Measurements from ENCODE around the gene IFNLR1. TPM values are rescaled to one million over a fixed set of nuclear protein-coding genes. Genes with fewer than 3 reads are reported as not detected.
A peak's percentile ranks its signal among the peaks of the same experiment; 100 is the strongest.

The IFNLR1 gene
- total and polyA plus RNA-seq, 9 of the 15 experiments (the other 6 are each of a cell fraction or from before 2014, with no cell fraction given): not detected

DNA sequence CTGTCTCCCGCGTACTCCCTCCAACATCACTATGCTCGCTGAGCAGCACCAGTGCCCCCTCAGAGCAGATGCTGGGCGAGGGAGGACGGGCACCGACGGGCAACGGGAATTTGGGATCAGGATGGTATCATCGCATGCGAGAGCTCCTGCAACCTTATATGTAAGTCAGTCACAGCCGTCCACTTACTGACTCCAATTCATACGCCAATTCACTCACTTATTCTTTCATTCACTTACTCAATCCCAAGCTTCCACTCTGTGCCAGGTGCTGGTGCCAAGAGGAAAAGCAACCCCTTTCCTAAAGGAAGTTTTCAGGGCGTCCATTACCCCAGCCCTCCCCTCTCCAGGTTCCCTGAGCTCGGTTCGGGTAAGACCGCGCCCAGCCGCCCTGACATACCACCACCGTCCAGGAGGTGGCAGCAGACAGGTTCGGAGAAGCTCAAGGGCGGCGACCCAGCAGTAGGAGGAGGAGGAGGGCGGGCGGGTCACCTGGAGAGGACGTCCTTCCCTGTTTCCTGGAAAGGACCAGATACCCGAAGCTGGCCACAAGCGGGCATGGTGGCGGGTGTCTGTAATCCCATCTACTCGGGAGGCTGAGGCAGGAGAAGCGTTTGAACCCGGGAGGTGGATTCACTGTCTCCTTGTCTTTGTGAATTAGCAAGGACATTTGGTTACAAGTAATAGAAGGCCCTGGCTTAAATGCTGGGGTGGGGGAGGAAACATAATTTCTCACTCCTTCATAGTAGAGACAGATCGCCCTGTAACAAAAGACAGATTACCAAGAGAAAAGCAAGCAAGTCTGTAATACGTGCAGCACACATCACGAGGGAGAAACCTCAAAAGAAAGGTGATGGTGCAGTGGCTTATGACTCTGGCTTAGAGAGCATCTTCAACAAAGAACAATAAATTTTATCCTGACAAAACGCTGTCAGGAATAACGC, 36.6 kb downstream of the IFNLR1 start (continued):
- no peak for TF ChIP-seq CHD4 (IDR thresholded peaks at IDR 0.05; ENCODE audit: insufficient read depth, insufficient replicate concordance, low read depth, low read length, poor library complexity, severe bottlenecking)
- TF ChIP-seq, protein P1, sequence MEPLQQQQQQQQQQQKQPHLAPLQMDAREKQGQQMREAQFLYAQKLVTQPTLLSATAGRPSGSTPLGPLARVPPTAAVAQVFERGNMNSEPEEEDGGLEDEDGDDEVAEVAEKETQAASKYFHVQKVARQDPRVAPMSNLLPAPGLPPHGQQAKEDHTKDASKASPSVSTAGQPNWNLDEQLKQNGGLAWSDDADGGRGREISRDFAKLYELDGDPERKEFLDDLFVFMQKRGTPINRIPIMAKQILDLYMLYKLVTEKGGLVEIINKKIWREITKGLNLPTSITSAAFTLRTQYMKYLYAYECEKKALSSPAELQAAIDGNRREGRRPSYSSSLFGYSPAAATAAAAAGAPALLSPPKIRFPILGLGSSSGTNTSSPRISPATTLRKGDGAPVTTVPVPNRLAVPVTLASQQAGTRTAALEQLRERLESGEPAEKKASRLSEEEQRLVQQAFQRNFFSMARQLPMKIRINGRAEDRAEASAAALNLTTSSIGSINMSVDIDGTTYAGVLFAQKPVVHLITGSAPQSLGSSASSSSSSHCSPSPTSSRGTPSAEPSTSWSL (CRISPR knock-in tag; IDR thresholded peaks at IDR 0.05; ENCODE audit: borderline replicate concordance): no peak
- TF ChIP-seq, protein P2, sequence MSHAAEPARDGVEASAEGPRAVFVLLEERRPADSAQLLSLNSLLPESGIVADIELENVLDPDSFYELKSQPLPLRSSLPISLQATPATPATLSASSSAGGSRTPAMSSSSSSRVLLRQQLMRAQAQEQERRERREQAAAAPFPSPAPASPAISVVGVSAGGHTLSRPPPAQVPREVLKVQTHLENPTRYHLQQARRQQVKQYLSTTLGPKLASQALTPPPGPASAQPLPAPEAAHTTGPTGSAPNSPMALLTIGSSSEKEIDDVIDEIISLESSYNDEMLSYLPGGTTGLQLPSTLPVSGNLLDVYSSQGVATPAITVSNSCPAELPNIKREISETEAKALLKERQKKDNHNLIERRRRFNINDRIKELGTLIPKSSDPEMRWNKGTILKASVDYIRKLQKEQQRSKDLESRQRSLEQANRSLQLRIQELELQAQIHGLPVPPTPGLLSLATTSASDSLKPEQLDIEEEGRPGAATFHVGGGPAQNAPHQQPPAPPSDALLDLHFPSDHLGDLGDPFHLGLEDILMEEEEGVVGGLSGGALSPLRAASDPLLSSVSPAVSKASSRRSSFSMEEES (CRISPR knock-in tag; IDR thresholded peaks at IDR 0.05): no peak
- TF ChIP-seq, protein P3, sequence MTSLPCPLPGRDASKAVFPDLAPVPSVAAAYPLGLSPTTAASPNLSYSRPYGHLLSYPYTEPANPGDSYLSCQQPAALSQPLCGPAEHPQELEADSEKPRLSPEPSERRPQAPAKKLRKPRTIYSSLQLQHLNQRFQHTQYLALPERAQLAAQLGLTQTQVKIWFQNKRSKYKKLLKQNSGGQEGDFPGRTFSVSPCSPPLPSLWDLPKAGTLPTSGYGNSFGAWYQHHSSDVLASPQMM (CRISPR knock-in tag; IDR thresholded peaks at IDR 0.05): no peak
- TF ChIP-seq EGR1 (conservative IDR thresholded peaks at IDR 0.05): peak; percentile 43; the same call in 1 of the 2 replicates
- no peak for TF ChIP-seq MYC (IDR thresholded peaks at IDR 0.05; ENCODE audit: low read depth, low read length)
- no peak for TF ChIP-seq MYC (CRISPR knock-in tag; IDR thresholded peaks at IDR 0.05; ENCODE audit: borderline replicate concordance, low read depth)
- no peak for TF ChIP-seq BCOR (IDR thresholded peaks at IDR 0.05)
- no peak for TF ChIP-seq PTBP1 (IDR thresholded peaks at IDR 0.05; ENCODE audit: low read depth, low read length)
- TF ChIP-seq TBP (optimal IDR thresholded peaks at IDR 0.05; ENCODE audit: low read depth, low read length): no peak
- no peak for TF ChIP-seq ZSCAN29 (IDR thresholded peaks at IDR 0.05)
- TF ChIP-seq JUNB (CRISPR knock-in tag; conservative IDR thresholded peaks at IDR 0.05): no peak
- no peak for TF ChIP-seq XRCC4 (IDR thresholded peaks at IDR 0.05; ENCODE audit: extremely low read depth, insufficient read depth, insufficient read length)
- TF ChIP-seq TAF1 (IDR thresholded peaks at IDR 0.05; ENCODE audit: control insufficient read depth, extremely low read depth, insufficient read depth, low read length, severe bottlenecking): no peak
- no peak for TF ChIP-seq SIRT6 (IDR thresholded peaks at IDR 0.05; ENCODE audit: low read depth, low read length)
- peak; percentile 41; the same call in 1 of the 2 replicates for TF ChIP-seq ETV5 (CRISPR knock-in tag; IDR thresholded peaks at IDR 0.05; ENCODE audit: low read depth)
- TF ChIP-seq, protein P4, sequence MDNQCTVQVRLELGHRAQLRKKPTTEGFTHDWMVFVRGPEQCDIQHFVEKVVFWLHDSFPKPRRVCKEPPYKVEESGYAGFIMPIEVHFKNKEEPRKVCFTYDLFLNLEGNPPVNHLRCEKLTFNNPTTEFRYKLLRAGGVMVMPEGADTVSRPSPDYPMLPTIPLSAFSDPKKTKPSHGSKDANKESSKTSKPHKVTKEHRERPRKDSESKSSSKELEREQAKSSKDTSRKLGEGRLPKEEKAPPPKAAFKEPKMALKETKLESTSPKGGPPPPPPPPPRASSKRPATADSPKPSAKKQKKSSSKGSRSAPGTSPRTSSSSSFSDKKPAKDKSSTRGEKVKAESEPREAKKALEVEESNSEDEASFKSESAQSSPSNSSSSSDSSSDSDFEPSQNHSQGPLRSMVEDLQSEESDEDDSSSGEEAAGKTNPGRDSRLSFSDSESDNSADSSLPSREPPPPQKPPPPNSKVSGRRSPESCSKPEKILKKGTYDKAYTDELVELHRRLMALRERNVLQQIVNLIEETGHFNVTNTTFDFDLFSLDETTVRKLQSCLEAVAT (IDR thresholded peaks at IDR 0.05): no peak
- TF ChIP-seq ESRRB (CRISPR knock-in tag; IDR thresholded peaks at IDR 0.05; ENCODE audit: borderline replicate concordance): no peak
- no peak for TF ChIP-seq RFX7 (CRISPR knock-in tag; IDR thresholded peaks at IDR 0.05)
- TF ChIP-seq RNF2 (IDR thresholded peaks at IDR 0.05): no peak
- peak; percentile 75 for TF ChIP-seq ESRRA (IDR thresholded peaks at IDR 0.05; ENCODE audit: borderline replicate concordance, low read depth)
- no peak for TF ChIP-seq SIX5 (IDR thresholded peaks at IDR 0.05; ENCODE audit: borderline replicate concordance in 1 of 2, insufficient read depth in 1 of 2, low read depth in 1 of 2, low read length in 2 of 2)
- TF ChIP-seq ZNF589 (CRISPR knock-in tag; IDR thresholded peaks at IDR 0.05; ENCODE audit: low read depth): no peak
- no peak for TF ChIP-seq ZNF79 (CRISPR knock-in tag; IDR thresholded peaks at IDR 0.05; ENCODE audit: low read depth)

All from K562 (cell line).